ENCODE data around the gene DYDC2. TPM values are rescaled to one million over a fixed set of nuclear protein-coding genes. Genes with fewer than 3 reads are reported as not detected.
"Not testable (repeated sequence)": the region's sequence is repeated elsewhere in the genome, so short reads cannot be mapped to it uniquely, and the experiment has no call there.

The DYDC2 gene, protein sequence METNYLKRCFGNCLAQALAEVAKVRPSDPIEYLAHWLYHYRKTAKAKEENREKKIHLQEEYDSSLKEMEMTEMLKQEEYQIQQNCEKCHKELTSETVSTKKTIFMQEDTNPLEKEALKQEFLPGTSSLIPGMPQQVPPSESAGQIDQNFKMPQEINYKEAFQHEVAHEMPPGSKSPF
- polyA plus RNA-seq (2013, experiment 1 of 2; ENCODE audit: insufficient read length), result not detected
- not detected for polyA plus RNA-seq (2013, experiment 2 of 2; ENCODE audit: insufficient read length)

DNA sequence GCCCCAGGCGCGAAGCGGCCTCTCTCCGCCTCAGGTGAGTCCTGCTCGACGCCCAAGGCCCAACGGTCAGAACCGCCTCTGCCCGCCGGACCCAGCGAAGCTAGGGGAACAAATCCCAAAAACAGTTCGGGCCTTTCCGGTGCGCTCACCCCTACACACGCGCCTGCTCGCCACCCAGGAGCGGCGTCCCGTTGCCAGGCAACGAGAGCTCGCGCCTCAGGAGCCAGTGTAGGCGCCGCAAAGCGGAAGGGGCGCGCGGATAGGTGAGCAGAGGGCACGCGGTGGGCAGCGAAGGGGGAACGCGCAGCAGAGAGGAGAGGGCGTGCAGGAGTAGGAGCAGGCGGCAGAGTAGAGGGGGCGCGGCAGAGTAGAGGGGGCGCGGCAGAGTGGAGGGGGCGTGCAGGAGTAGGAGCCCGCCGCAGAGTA is at the start of gene DYDC2, which contains the start of gene DYDC1:
Gene DYDC2, plus strand, starts transcription at position 219 of the 426 bp plus-strand sequence. CDS start 5,663 bp downstream, outside the sequence.
Gene DYDC1, minus strand, starts transcription at position 193 of the 426 bp plus-strand sequence. CDS start 4,154 bp downstream, outside the sequence.
- peak; percentile 46 for DNase-seq

DNA sequence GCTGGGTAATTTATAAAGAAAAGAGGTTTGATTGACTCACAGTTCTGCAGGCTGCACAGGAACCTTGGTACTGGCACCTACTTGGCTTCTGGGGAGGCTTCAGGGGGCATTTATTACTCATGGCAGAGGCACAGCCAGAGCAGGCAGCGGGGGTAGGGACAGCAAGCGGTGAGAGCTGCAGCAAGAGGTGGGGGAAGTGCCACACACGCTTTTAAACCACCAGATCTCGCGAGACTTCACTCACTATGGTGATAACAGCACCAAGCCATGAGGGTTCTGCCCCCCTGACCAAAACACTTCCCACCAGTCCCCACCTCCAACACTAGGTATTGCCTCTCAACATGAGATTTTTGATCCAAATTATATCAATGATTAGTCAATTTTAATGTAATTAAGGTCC is 43.1 kb upstream of the DYDC2 start:
- no peak for DNase-seq

DNA sequence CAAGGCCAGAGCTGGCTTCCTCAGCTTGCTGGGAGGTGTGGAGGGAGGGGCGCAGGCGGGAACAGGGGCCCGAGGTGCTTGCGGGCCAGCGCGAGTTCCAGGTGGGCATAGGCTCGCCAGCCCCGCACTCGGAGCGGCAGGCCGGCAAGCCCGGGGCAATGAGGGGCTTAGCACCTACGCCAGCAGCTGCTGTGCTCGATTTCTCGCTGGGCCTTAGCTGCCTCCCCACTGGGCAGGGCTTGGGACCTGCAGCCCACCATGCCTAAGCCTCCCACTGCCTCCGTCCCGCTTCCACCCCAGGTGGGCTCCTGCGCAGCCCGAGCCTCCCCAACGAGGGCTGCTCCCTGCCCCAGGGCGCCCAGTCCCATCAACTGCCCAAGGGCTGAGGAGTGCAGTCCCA is 41.2 kb upstream of the DYDC2 start:
- DNase-seq, result no peak

DNA sequence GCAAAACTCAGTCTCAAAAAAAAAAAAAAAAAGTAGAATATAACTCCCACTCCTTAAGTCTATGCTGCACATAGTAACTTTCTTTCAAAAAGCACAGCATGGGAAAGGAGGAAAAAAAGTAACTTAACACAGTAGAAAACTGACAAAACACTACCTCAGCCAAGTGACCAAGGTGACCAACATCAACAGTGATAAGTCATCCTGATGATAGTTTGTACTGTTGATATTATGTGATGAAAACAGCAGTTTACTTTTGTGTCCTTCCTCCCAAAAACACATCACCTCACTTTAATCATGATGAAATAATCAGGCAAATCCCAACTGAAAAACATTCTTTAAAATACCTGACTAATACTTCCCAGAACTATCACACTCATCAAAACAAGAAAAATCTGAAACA is 37.8 kb upstream of the DYDC2 start:
- no peak for DNase-seq

DNA sequence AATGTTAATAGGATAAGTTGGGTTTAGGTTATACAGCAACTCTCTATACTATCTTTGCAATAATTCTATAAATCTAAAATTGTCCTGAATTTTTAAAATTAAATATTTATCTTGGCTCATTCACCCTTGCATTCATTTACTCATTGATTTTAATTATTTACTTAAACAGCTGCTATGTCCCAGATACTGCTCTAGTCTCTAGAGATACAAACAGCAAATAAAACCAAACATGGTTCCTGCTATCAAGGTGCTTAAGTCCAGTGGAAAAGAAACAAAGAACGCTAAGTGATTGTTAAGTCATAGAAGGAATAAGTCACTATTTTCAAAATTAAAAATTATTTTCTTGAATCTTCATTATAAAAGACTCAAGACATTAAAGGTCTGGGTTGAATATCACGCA is 37.3 kb upstream of the DYDC2 start:
- no peak for DNase-seq

DNA sequence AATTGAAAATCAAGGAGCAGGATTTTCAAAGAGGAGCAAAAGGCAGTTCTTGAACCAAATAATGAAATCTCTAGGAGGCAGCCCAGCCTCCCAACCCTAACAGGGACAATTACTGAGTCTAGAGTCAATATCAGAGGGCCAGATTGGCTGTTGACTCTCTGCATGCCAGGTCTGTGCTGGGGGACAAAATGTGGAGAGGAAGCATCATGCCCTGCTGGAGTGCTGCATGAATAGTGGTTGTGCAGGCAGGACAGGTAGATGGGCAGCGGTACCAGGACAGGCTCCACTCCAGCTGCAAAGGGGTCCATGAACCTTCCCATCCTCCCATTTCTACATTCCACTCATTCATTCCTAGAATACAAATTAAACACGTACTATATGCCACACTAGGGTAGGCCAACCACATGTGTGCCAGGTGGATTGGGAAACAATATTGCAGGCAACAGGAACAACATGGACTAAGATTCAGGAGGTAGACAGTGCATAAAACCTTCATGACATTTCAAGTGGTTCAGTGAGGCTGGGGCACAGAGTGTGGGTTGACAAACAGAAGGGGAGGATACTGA is 36.8 kb upstream of the DYDC2 start:
- no peak for DNase-seq

DNA sequence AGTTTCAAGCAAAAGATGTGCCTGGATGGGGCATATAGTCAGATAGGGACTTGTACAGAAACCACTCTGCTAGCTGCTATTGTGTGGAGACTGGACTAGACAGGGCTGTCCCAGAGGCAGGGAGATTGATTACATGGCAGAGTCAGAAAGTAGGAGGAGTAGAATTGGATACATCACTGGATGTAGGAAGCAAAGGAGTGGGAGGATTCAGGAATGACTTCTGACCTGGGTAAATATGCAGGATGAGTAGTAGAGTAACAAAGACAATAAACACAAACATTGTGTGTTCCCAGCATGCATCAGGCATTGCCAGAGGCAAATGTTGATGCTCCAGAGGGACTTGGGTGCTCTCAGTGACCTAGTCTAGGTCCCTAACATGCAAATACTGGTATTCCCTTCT is 36.2 kb upstream of the DYDC2 start:
- DNase-seq, result no peak

DNA sequence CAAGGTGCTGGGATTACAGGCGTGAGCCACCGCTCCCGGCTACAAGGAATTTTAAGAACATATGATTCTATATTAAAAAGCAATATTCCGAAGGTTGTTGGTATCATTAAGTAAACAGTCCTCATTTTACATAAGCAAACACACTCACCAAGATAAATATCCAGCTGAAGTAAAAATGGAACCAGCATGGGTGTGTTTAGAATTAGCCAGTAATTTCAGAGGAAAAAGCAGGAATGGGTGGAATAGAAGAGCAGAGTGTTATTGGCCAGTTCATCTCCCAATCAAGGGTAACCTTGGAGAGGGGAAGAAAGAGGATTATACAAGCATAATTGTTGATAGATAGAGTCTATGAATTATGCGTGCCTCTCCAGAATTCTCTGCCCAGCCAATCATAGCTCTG is 35.4 kb upstream of the DYDC2 start:
- no peak for DNase-seq

DNA sequence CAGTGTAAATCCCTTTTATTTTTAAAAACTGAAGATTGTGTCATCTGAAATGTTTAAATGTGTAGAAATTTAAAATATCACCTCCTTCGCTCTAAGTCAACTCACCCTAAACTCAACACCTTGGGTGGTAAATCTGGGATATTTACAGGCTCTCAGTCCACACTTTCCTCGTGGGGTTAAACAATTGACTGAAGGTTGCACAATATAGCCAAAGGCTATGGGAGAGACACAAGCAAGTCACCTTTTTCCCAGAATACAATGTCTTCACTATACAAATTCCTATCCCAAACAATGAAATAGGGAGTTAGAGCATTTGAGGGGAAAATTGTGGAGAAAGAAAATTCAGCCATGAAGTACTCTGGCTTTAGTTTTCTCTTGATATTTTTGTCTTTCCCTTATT is 34.4 kb upstream of the DYDC2 start:
- DNase-seq, result no peak

DNA sequence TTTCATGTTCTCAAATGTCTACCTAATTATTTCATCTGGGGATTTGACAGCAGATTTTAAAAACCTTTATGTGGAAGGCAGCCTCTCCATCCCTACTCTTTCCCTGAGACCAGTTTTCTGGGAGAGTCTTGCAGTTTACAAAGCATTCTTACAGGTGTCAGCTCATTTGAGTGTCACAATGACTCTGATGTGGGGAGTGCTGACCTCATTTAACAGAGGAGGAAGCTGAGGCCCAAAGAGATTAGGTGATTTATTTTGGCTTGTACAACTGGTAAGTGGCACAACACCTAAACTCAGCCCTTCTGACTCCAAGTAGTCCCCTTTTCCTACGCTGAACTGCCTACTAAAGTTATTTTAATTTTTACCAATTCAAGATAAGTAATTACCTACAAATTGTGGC is 33.9 kb upstream of the DYDC2 start:
- DNase-seq, result no peak

DNA sequence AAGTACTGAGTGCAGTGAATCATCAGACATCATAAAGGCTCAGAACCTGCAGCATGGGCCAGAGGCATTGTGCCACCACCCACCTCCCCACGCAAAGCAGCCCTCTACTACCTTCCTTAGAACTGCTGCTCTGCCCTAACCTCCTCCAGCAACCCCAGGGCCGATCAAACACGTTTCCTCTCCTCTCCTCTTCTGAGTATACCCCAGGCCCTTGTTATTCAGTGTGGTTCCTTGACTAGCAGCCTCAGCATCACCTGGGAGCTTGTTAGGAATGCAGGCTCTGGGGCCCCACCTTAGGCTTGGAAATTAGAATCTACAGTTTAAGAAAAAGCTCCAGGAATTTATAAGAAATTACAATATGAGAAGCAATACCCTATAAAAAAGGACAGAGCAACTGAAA is 33.3 kb upstream of the DYDC2 start:
- no peak for DNase-seq

DNA sequence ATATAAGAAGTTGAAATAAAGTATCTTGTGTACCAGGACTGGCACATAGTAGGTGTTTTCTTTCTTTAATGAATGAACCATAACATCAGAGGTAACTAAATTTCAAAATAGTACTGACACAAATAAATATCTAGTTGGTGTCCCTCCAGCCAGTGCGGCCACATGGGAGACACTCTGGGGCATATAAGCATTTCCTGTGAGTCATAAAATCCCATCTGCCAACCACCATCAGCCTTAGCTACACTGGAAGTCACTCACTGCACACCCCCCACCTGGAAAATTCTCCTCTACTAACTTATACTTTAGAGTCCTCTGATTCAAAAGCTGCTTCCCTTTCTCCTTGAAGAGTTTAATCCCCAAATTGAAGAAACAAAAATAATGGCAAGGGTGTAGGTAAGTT is 32.5 kb upstream of the DYDC2 start:
- DNase-seq, result peak; percentile 80

DNA sequence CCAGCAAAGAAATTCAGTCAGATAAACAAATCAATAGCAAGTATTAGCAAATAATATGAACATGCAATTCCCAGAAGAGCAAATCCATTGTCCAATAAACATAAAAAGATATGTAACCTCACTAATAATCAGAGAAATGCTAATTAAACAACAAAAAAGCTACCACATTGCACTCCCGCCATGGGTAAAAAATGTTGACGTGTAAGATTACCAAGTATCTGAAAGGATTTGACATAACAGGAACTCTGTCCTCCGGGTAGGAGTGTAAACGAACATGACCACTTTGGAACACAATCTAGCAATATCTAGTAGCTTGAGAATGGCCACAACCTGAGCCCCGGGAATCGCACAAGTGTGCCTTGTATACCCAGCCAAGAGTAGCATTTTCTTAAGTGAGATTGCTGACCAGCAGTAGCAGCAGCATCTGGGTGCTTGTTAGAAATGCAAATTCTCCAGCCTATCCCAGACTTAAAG is 31.7 kb upstream of the DYDC2 start:
- DNase-seq, result no peak

DNA sequence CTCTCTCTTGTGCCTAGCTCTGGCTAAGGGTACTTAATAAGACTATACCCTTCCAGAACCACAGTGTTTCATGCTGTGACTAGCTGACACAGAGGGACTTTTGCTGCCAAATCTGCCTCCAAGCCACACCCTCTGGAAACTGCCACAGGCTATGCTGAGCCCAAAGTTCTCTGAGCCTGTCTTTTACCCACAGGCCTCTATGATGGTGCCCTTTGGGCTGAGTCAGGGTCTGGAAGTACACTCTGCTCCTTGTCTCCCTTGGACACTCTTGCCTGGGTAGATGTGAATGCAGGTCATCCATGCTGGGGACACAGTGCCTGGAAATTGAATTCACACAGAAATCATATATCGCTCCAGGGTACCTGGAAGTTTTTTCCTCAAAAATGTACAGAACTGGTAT is 22.6 kb upstream of the DYDC2 start:
- DNase-seq, result no peak

DNA sequence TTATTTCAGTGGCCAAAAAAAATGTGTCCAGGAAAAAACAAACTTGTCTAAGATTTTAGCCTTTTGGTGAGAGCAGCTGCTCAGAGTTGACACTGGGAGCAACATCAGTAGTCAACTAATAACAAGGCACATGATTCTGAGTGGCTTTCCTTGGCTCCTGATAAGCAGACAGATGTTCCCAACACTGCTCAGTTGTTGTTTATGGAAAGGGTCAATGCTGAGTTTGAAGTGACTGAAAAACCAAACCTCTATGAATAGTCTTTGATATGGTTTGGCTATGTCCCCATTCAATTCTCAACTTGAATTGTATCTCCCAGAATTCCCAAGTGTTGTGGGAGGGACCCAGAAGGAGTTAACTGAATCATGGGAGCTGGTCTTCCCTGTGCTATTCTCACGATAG is 12.3 kb upstream of the DYDC2 start:
- DNase-seq, result no peak

DNA sequence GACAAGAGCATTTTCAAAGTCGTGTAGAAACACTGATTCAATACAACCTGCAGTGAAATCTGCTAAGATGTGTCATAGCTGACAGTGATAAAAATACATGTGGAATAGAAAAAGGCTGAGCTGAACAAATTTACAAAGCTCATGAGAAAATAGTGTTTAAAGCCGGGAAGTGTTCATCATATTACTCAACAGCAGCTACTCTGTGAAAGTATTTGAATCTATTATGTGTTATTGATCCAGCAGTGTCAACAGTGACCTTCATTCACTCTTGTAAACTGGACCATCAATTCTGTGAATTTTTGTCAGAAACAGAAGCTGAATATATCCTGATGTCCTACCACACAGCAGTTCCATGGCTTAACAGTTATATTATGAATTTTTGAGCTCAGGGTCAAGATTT is 11.7 kb upstream of the DYDC2 start:
- DNase-seq, result no peak

DNA sequence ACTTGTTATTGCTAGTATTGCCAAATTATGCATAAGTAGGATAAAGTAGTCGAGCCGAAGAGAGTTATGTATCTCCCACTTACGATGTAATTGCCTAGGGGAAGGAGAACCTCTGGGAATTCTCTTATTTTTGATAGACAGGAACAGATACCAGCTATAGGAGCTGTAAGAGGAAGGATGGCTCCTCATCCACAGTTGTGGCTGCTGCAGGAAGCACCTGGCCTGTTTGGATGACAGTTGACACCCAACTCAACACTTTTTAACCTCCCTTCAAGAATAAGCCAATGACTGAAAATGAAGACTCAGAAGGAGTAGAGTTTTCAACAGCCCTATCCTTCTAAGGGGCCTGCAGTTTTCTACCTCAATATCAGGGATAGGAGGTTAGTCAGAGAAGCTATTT is 6.3 kb upstream of the DYDC2 start:
- no peak for DNase-seq

DNA sequence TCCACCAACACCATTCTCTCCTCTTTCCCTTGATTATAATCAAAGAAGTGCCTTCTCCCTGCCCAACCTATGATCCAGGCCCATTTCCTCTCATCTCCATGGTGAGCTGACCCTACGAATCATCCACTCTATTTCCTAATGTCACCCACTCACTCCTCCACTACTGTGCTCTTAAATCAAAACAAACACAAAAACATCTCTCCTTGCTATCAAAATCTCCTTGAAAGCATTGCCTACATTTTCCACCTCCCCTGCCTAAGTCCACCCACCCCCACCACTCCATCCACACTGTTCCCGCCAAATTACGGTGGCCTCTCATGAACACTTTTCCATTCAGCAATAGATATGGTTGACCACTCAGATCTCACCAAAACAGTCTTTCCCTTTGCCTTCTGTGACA is 5.4 kb upstream of the DYDC2 start:
- DNase-seq, result no peak

DNA sequence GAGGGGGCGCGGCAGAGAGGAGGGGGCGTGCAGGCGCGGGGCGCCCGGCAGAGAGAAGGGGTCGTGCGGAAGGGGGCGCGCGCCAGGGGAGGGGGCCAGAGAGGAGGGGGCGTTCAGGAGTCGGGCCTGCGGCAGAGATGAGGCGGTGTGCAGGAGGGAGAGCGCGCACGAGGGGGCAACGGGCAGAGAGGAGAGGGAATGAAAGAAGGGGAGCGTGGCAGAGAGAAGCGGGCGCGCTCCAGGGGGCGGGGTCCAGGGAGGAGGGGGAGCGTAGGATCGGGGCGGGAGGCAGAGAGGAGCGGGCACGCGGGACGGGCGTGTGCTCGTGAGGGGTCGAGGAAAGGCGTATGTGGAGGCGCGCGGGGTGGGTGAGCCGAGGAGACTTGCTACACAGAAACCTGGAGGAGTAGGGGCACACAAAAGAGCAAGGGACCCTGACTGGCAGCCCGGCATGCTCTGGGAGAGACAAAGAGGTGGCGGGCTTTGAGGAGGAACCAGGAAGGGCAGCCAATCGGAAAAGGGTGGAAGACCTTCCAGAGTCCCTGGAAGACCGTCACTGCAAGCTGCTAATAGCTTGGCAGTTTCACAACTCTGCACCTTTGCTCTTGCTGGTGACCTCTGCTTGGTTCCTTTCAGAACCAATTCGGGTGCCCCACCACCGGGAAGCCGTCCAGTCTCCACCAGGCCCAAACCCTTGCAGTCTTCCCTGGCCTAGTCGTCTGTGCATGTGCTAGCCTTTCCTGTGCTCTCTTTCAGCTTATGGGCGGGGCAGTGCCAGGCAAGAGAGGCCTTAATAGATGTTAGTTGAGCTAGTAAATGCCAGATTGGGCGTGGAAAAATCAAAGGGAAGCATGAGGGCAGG is 639 bp downstream of the DYDC2 start:
- DNase-seq, result no peak

DNA sequence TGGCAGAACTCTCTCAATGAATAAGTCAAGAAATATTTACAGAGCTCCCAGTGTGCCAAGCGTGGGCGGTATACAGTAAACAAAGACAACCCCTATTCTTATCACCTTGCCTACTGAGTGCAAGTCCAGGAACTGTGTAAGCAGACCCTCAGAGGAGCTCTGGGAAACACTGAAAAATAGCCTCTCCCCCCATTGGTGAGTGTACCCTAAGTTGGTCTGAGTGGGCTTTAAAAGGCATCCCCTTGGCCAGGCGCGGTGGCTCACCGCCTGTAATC is 1.2 kb downstream of the DYDC2 start:
- no peak for DNase-seq

DNA sequence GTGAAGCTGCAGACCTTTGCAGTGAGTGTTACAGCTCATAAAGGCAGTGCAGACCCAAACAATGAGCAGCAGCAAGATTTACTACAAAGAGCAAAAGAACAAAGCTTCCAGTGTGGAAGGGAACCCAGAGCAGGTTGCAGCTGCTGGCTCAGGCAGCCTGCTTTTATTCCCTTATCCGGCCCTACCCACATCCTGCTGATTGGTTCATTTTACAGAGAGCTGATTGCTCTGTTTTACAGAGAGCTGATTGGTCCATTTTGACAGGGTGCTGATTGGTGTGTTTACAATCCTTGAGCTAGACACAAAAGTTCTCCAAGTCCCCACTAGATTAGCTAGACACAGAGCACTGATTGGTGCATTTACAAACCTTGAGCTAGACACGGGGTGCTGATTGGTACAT is 2.3 kb downstream of the DYDC2 start:
- not testable (repeated sequence) for DNase-seq

DNA sequence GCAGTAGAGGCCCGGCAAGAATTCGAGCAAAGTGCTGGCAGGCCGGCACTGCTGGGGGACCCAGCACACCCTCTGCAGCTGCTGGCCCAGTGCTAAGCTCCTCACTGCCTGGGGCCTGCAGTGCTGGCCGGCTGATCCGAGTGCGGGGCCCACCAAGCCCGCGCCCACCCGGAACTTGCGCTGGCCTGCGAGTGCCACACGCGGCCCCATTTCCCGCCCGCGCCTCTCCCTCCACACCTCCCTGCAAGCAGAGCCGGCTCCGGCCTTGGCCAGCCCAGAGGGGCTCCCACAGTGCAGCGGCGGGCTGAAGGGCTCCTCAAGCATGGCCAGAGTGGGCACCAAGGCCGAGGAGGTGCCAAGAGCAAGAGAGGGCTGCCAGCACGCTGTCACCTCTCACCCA is 3.1 kb downstream of the DYDC2 start:
- DNase-seq, result no peak

DNA sequence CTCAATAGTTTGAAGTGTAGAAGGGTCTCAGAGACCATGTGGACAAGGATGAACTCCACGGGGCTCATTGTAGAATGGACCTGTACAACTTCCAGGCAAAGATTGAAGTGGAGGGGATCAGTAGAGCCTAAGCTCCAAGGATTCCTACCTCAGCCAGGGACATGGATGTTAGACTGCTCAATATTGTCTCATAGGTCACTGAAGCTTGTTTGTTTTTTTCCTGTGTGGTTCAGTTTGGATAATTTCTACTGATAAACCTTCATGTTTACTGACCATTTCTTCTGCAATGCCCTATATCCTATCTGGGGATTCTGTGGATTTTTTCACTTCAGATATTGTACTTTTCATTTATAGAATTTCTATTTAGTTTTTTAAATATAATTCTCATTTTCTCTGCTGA is 8.9 kb downstream of the DYDC2 start:
- DNase-seq, result no peak

DNA sequence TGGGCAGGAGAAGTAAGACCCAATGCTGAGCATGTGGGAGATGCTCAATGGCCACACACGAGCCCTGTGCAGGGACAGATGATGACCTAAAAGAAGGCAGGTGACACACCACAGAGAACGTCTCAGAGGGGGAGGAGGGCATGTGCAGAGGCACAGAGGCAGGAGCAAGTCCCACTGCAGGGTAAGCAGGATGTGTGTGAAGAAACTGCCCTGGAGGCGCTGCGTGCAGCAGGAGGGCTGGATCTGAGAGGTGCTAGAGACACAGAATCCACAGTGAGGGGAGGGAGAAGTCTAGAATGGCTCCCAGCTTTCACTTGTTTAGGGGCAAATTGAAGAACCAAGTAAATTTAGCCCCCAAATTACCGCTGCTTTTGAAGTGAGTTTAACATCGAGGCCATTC is 14.9 kb downstream of the DYDC2 start:
- no peak for DNase-seq

Measured in fibroblast of skin of back (primary cell).